HEK293 (cell line): ENCODE measurements around the gene ARMC2.

Experiments
- BCL6B ChIP-seq: fragments of 450-650 bp; formaldehyde crosslinking; IDR thresholded peaks from 2 replicates; pipeline ENCODE4 v1.5.1; 2017; ENCODE audit warnings: missing biosample characterization, missing genetic modification characterization
- CTCF ChIP-seq: fragments of 450-650 bp; formaldehyde crosslinking; IDR thresholded peaks from 2 replicates; pipeline ENCODE4 v1.5.1; 2016; ENCODE audit warnings: missing biosample characterization, missing genetic modification characterization
- ELK4 ChIP-seq: IDR thresholded peaks from 2 replicates; pipeline ENCODE4 v1.6.1; 2011; ENCODE audit warnings: mild to moderate bottlenecking, low read depth, low read length, borderline replicate concordance
- HOXA7 ChIP-seq: sonication (generic); formaldehyde crosslinking; IDR thresholded peaks from 2 replicates; pipeline ENCODE4 v1.8.1; 2022; ENCODE audit warnings: missing genetic modification reagents, borderline replicate concordance
- PBX3 ChIP-seq: sonication (generic); formaldehyde crosslinking; IDR thresholded peaks from 2 replicates; pipeline ENCODE4 v1.8.1; 2022; ENCODE audit warnings: mild to moderate bottlenecking, moderate library complexity, missing genetic modification reagents
- PRDM10 ChIP-seq: fragments of 450-650 bp; formaldehyde crosslinking; IDR thresholded peaks from 2 replicates; pipeline ENCODE4 v1.5.1; 2016; ENCODE audit warnings: missing biosample characterization, missing genetic modification characterization
- REST ChIP-seq: fragments of 450-650 bp; formaldehyde crosslinking; IDR thresholded peaks from 2 replicates; pipeline ENCODE4 v1.5.1; 2016; ENCODE audit warnings: missing biosample characterization, missing genetic modification characterization
- YY1 ChIP-seq: fragments of 450-650 bp; formaldehyde crosslinking; IDR thresholded peaks from 2 replicates; pipeline ENCODE4 v1.5.1; 2018; ENCODE audit warnings: missing biosample characterization, missing genetic modification characterization
- ZNF121 ChIP-seq: fragments of 450-650 bp; formaldehyde crosslinking; IDR thresholded peaks from 2 replicates; pipeline ENCODE4 v1.5.1; 2016; ENCODE audit warnings: missing biosample characterization, missing genetic modification characterization
- ZNF449 ChIP-seq: fragments of 450-650 bp; formaldehyde crosslinking; IDR thresholded peaks from 2 replicates; pipeline ENCODE4 v1.5.1; 2017; ENCODE audit warnings: missing biosample characterization, mild to moderate bottlenecking, missing genetic modification characterization, moderate library complexity
- ZNF549 ChIP-seq: fragments of 450-650 bp; IDR thresholded peaks from 2 replicates; pipeline ENCODE4 v1.5.1; 2018; ENCODE audit warnings: missing biosample characterization, missing genetic modification characterization, mild to moderate bottlenecking, inconsistent platforms, moderate library complexity
- ZNF600 ChIP-seq: fragments of 450-650 bp; formaldehyde crosslinking; IDR thresholded peaks from 2 replicates; pipeline ENCODE4 v1.5.1; 2016; ENCODE audit warnings: missing biosample characterization, missing genetic modification characterization

GRCh38 chr6:108904741-108905140 lies 56.5 kb downstream of the ARMC2 start:
- TF ChIP-seq ZNF549 = no peak
- TF ChIP-seq CTCF = no peak
- no peak for TF ChIP-seq ELK4
- no peak for TF ChIP-seq REST (tag by site-specific recombination)
- no peak for TF ChIP-seq BCL6B (tag by site-specific recombination)
- no peak for TF ChIP-seq YY1 (tag by site-specific recombination)
- TF ChIP-seq ZNF600 (tag by site-specific recombination) = no peak
- TF ChIP-seq ZNF449 = no peak
- no peak for TF ChIP-seq ZNF121 (tag by site-specific recombination)
- no peak for TF ChIP-seq HOXA7
- no peak for TF ChIP-seq PBX3 (CRISPR knock-in tag)
- no peak for TF ChIP-seq PRDM10 (tag by site-specific recombination)
